H54 (cell line): ENCODE results near the gene PLEKHG2.

ENCODE experiments used
- DNase-seq: peaks from one replicate; pipeline ENCODE4 v3.0.0; 2011; ENCODE audit warnings: low spot score, mixed read lengths; ENCODE audit not compliant: insufficient read length
- FAIRE-seq: peaks from 3 replicates; lab custom pipeline; 2011; peaks lifted over from hg19 to GRCh38; lab: Jason Lieb, UNC
- POLR2A ChIP-seq: IDR thresholded peaks from 2 replicates; pipeline ENCODE4 v1.6.1; 2011; ENCODE audit warnings: low read depth, mild to moderate bottlenecking, low read length

The PLEKHG2 gene

DNA sequence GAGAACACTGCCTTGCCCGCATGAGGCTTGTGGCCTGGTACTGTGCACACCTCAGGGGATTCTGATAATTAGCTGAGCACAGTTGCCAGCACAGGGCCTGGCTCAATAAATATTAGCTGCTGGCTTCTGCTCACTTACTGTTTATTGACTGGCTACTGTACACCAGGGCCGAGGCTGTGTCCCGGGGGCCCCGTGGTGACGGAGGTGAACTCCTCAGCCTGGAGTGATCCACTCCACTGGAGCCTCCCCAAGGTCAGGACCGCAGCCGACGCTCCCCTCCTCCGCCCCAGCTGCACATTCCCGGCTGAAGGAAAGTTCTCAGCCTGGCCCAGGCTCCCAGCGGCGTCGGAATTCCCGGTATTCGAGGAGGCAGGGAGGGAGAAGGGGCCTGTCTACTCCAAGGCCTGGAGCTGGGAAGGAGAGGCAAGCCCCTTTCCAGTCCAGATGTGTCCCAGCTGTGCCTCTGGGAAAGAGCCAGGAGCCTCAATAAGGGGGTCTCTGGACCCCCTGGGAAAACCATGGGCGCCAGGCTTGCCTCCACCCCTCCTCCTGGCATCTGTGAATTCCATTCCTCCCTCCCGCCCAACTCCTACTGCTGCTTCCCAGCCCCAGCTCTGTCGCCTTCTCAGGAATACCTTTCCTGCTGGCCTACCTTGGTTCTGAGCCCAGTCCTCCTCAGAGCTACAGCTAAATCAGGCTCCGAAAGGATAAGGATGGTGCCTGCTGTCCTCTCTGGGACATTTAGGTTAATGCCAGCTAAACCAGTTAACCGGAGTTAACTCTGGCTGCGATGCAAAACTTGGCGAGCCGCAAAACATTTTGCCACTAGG, 16.0 kb downstream of the PLEKHG2 start:
- no peak for FAIRE-seq
- TF ChIP-seq POLR2A: no peak; the same call in 1 of the 2 replicates
- DNase-seq: peak; percentile 79

DNA sequence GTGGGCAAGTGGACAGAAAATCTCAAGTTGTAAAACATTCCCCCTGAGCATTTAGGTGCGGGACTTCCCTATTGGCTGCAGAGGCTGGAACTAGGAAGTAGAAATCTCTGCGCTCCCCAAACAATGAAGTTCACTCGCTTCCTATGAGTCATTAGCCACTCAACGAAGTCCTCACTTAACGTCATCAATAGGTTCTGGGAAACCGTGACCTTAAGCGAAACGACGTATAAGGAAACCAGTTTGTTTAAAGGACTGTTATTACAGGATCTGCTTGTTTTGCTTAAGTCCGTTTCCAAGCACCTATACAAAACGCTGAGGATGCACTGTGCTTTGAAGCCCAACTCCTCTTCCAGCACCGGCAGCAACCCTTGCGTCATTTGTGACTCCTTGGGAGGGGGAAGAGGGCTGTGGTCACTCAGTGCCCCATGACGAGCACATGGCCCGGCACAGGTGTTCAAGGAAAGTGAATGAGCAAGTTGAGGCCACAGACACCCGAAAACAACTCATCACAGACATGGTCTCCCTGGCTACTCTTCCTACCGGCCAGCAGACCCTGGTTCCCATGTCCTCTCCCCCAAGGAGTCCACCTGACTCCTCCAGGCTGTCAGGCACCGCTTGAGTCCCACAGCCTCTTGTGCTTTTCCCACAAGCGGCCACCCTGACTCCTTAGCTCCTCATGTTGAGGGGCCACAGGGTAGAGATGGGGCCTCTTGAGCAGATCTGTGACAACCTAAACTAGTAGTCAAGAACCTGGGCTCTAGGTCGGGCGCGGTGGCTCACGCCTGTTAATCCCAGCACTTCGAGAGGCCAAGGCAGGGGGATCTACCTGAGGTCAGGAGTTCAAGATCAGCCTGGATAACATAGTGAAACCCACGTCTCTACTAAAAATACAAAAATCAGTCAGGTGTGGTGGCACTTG, 18.5 kb downstream of the PLEKHG2 start:
- peak; percentile 85 for DNase-seq
- peak; percentile 37; the same call in 1 of the 2 replicates for TF ChIP-seq POLR2A
- peak; percentile 81 for FAIRE-seq

DNA sequence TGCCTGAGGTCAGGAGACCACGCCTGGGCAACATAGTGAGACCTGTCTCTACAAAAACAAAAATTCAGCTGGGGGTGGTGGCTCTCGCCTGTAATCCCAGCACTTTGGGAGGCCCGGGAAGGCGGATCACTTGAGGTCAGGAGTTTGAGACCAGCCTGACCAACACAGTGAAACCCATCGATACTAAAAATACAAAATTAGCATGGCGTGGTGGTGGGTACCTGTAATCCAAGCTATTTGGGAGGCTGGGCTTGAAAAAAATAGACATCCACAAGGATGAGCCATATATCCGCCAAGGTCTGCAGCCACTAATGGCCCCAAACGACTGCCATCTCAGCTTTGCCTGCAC, 20.2 kb downstream of the PLEKHG2 start:
- DNase-seq (no peak), FAIRE-seq (no peak)
- no peak for TF ChIP-seq POLR2A

DNA sequence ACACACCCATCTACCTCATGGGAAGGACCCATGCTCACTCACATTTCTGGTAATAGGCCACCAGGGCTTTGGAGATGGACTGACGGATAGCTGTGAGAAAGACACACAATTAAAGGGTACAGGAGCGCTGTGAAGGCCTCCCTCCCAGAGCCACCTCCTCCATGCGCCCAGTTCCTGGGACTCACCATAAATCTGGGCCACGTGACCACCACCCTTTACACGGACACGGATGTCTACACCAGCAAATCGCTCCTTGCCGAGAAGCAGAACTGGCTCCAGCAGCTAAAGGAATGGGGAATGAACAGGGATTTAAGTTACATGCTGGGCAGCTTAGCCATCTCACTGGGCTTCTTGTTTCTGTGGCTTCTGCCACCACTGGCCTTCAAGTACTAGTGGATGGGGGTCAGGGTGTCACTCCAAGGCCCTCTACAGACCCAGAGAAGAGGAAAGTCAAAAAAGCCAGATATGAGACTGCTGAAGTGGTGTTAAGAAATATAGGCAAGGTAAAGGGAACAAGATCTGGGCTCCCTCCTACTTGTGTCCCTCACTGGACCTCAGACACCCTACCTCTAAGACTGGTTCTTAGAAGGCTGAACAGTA, 21.1 kb downstream of the PLEKHG2 start:
- FAIRE-seq: no peak
- DNase-seq: no peak
- TF ChIP-seq POLR2A: no peak

DNA sequence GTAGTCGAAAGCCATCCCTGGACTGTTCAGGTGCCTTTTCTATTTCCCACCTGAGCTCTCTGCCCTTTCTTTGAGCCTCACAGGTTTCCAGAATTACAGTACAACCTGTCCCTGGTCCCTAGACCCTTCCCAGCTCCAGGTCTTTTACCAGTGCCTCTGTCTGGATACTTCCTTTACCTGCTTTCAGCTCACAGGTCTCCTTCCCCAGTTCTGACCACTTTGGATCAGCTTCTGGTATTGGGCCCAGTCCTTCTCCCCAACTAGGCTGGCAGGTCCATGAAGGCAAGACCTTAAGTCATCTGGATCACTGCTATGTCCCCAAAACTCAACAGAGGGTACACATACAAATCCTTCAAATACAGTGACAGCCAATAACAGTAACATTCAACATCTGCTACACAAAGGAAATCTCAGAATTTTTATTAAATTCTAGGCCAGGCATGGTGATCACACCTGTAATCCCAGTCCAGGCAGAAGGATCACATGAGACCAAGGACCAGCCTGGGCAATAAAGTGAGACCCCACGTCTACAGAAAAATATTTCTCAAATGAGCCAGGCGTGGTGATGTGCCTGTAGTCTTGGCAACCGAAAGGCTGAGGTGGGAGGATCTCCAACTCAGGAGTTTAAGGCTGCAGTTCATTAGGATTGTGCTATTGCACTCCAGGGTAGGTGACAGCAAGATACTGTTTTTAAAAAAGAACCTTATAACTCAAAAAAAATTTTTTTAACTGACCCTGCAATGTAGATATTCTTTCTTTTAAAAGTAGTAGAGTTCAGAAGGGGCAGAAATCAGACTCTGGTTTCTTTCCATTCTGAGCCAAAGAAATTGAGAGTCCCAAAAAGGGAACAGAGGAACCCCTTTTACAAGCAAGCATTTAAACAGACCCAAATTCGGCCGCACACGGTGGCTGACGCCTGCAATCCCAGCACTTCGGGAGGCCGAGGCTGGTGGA, 21.9 kb downstream of the PLEKHG2 start:
- TF ChIP-seq POLR2A: no peak
- DNase-seq (no peak), FAIRE-seq (no peak)

DNA sequence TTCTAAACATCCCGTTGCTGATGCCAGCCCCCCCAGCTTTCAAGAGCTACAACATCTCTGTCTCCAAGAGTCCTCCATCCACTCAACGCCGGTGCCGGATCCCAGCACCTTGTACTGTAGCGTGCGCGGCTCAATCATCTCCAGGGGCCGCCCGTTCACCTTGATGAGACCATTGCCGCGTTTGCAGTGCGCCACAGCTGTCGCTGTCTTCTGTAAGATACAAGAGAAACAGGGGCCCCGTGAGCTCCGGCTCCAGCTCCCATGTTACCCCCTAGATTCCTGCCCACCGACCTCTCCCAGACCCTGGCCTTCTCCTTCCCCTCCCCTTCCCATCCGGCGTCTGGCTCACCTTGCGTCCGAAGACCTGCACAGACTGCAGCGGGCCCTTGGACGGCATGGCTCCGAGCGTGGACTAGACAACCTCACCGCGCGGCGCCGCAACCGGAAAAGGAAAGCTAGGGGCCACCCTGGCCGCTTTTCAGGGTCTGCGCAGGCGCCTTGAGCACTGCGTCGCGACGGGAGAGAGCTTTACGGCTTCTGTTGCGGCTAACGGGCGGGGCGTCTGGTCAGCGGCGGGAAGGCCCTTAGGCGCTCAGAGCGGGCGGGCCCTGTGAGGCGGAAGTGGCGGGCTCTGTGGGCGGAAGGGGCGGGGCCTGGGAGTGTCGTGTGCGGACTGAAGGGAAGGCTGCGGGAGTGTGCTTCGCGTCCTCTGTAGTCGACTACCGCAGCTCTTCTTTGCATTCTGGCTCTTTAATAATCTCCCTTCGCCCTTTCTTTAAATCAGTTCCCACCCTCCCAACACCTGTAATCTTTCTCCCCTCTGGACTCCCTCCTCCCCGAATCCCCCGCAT, 23.3 kb downstream of the PLEKHG2 start, which contains the start of gene RPS16:
Gene RPS16, minus strand, starts transcription at position 451 of the 851 bp plus-strand sequence. Its CDS starts 54 bp downstream, at position 397.
- peak; percentile 81 for TF ChIP-seq POLR2A
- FAIRE-seq (peak; percentile 43), DNase-seq (peak; percentile 86)

DNA sequence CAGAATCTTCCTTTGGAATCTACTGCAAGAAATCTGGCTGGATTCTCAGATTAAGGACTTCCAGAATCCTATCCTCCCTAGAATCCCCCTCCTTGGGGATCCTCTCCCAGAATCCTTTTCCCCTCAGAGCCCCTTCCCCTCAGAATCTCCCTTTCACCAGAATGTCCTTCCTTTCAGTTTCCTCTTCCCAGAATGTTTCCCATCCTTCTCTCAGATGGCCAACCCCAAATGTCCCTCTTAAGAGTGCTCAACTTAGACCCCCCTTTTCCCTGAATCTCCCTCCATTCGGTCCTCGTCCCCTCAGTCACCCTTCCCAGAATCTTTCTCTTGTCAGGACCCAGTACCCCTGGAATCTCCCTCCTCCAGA, 23.9 kb downstream of the PLEKHG2 start:
- FAIRE-seq (no peak), DNase-seq (no peak)
- TF ChIP-seq POLR2A: no peak

DNA sequence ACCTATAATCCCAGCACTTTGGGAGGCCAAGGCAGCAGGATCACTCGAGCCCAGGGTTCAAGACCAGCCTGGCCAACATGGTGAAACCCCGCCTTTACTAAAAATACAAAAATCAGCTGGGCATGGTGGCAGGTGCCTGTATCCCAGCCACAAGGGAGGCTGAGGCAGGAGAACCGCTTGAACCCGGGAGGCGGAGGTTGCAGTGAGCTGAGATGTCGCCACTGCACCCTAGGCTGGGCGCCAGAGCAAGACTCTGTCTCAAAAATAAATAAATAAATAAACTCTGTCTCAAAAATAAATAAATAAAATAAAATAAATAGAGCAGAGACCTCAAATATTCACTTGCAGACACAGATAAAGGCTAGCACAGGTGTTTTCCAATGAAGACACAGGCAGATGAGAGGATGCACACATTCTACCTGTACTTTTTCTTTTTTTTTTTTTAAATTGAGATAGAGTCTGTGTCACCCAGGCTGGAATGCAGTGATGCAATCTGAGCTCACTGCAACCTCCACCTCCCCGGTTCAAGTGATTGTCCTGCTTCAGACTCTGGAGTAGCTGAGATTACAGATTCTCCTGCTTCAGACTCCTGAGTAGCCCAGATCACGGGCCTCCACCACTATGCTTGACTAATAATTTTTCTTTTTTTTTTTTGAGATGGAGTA, 25.9 kb downstream of the PLEKHG2 start:
- FAIRE-seq: no peak
- TF ChIP-seq POLR2A: no peak
- no peak for DNase-seq

DNA sequence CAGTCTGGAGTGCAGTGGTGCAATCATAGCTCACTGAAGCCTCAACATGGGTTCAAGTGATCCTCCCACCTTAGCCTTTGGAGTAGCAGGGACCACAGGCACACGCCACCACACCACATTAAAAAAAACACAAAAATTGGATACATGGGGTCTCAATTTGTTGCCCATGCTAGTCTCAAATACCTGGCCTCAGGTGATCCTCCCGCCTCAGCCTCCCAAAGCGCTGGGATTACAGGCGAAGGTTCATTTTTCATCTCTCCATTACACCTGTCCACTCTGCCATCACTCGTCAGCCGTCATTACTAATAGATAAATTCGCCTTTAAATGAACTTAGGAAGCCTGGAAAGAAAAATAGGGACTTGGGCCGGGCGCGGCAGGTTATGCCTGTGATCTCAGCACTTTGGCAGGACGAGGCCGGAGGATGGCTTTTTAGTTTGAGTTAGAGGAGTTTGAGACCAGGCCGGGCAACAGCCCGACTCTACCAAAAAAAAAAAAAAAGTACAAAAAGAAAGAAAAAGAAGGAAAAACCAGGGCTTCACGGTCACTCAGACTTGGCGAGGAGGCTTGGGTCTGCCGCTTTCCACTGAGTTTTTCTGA, 32.2 kb downstream of the PLEKHG2 start:
- TF ChIP-seq POLR2A: no peak
- no peak for DNase-seq

DNA sequence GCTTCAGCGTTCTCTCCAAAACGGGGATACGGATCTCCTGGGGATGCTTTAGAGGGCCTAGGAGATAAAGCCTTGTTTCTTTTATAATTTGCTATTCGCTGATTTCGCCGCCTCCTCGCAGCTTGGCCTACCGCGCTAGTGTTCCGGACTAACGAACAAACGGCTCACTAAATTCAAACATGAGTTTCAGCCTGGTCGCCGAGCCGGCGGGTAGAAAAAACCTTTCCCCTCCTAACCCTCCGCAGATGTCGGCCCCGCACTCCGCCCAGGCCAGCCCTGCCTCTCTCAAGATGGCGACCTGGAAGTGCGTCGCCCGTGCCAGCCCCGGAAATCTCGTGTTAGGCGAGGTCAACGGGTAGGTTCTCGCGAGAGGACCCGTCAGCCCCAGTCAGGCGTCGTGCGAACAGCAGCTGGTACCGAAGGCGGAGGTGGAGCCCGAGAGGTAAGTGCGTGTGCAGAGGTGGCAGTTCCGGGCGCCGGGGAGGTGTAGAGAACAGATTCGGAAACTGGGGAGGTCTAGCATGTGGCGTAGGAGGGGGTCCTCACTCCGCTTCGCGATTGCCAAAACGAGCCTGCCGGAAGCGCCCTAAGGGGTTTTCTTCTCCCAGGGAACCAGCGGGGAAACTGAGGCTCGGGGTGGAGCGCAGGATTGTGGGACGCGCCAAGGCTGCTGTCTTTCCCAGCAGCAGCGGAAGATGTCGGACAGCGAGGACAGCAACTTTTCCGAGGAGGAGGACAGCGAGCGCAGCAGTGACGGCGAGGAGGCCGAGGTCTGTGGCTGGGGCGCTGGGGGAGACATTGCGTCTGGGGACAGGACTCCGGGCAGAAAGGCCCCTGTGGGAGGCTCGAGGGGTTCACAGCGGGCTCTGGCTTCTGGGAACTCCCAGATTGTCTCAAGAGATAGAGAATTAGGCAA, 33.0 kb downstream of the PLEKHG2 start, which contains the start of gene SUPT5H:
Gene SUPT5H, plus strand, starts transcription at position 387 of the 916 bp plus-strand sequence. Its CDS starts 309 bp downstream, at position 696.
- peak; percentile 92 for TF ChIP-seq POLR2A

More for the DNA sequence above, 32.2 kb downstream of the PLEKHG2 start:
- no peak for FAIRE-seq

More for the DNA sequence above, 33.0 kb downstream of the PLEKHG2 start, which contains the start of gene SUPT5H:
- FAIRE-seq (no peak), DNase-seq (peak; percentile 98)
